Measurements from ENCODE around the gene MTPN.

Gene MTPN

DNA sequence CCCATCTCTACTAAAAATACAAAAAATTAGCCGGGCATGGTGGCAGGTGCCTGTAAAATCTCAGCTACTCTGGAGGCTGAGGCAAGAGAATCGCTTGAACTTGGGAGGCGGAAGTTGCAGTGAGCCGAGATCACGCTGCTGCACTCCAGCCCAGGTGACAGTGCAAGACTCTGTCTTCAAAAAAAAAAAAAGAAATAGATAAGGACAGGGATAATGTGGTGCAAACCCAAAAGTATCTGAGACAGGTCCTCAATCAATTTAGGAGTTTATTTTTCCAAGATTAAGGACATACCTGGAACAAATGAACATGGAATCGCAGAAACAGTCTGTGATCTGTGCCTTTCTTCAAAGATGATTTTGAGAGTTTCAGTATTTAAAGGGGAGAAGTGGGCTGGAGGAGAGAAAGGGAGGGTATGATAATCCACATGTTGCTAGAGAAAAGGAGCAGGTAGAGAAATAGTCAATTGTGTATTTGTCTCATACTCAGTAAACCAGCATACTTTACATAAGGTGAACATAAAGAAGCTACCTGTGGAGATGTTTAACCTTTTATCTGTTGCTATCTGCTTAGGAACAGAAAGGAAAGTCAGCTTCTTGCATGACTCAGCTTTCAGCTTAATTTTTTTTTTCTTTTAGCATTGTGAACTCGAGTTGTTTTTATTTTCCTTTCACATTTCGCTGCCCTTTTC, 4.9 kb upstream of the MTPN start:
- no peak for FAIRE-seq

- no peak for FAIRE-seq
Observed at GRCh38 chr7:135980665-135981180, 3.6 kb upstream of the MTPN start.

GRCh38 chr7:135980012-135980551, 2.9 kb upstream of the MTPN start:
- no peak for FAIRE-seq

- FAIRE-seq, result no peak
Observed at GRCh38 chr7:135979471-135980011, 2.4 kb upstream of the MTPN start.

DNA sequence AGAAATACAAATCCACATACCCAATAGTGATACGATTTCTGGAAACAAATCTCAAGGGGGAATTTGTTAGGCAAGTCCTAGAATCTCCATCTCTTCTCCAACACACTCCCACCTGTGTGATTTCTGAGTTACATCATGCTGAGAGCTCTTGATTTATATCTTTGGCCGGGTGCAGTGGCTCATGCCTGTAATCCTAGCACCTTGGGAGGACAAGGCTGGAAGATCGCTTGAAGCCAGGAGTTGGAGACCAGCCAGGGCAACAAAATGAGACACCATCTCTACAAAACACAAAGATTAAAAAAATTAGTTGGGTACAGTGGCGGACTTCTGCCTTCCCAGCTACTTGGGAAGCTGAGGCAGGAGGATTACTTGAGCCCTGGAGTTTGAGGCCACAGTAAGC, 1.5 kb upstream of the MTPN start:
- FAIRE-seq, result no peak

- no peak for FAIRE-seq
Observed at GRCh38 chr7:135977742-135978066, 545 bp upstream of the MTPN start.

- FAIRE-seq, result no peak
Observed at GRCh38 chr7:135976312-135977006, 700 bp downstream of the MTPN start.

DNA sequence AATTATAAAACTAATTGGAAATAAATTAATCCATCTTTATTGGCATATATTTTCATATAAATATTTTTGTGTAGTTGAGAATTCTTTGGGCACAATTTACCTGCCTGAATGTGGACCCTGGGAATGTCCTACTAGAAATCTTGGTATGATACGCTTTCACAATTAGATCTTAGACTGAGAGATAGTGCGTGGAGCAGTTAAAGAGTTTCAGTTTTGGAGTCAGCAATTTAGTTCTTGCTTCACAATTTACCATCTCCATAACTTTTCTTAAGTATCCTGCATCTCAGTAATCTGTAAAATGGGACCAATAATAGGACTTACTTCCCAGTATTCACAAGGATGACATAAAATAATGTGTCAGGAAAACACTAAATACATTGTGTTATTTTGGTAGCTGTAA, 2.0 kb downstream of the MTPN start:
- FAIRE-seq, result no peak

- FAIRE-seq, result no peak
Observed at GRCh38 chr7:135974667-135975066, 2.5 kb downstream of the MTPN start.

GRCh38 chr7:135971366-135971725, 5.8 kb downstream of the MTPN start:
- FAIRE-seq, result no peak

DNA sequence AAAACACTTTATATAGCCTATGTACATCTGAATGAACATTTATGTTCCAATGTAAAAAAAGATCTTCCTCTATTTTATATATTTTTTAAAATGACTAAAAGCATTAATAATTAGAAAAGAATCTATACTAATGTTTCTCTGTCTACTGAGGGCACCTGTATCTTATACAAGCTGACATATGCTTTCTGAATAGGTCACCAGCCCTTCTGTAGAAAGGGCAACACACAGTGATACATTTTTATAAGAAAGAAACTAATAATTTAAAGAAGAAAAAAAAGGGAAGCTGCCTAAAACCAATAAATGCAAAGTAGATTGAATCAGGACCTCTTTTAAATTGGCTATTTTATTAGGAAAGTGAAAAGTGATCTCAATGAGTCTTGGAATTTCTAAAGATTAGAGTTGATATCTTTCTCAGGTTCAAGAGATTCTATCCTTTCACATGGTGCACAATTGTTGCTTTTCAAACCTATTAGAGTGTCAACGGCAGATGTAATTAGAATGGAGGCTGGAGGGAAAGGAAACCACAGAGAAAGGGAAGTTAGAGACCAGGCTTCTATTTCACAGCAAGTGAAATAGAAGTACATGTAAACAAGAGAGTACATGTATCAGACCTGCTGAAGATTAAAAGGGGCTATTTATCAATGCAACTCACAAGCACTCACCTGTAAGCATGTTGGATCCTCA, 6.3 kb downstream of the MTPN start:
- no peak for FAIRE-seq

DNA sequence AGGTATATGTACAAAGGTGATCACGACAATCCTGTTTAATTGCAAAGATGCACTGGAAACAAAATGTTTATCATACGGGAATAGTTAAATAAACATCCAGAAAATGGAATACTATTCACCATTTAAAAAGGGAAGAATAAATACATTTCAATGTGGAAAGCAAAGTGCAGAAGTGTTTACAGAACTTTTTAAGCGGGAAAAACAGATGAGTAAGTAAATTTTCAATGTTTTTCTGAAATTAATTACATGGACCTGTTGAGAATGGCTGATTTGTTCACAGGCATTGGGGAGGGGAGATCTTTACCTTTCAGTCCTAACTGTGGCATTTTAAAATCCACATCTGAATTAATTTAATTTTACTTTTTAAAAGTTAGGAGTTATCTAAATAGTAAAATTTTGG, 7.1 kb downstream of the MTPN start:
- FAIRE-seq, result no peak

DNA sequence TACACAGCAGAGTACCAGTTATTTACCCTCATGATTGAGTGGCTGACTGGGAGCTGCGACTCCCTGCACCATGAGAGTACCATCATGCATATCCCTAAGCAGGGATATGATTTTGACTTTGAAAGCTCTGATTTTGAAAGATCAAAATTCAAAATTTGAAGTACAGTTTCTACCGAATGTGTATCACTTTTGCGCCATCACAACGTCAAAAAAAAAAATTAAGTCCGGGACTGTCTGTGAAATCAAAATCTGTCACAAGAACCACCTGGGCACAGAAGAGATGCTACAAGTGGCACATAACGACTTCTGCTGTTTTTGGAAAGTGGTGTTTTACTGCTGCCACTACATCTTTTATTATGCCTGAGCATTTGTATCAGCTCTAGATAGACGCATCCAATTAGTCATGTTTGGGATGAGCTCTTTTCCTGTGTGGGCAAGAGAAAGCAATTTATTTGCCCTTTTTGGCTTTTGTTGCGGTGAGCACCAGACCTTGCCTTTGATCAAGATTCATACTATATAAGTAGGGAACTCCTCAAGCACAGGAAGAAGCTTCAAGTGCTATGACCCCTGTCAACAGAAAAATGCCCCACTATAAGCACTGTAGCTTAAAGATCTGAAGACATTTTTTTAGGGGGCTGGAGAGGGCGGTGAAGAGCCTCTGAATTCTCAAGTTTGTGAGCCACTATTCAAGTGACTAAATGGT, 10.7 kb downstream of the MTPN start:
- FAIRE-seq, result no peak

DNA sequence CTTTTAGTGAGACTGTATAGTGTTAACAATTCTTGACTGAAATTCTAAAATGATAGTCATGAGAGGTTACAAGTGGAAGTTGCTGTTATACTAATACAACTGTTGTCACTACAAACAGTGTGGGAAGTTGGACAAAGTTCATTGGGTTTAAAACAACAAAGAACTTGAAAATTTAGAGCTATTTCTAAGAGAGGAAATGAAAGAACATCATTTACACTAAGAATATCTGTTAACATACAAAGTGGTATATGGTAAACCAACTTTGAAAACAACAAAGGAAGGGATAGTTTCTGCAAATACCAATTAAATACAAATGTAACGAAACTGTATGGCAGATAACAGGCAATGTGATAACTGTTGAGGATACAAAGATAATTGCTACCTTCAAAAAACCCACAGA, 11.6 kb downstream of the MTPN start:
- no peak for FAIRE-seq

DNA sequence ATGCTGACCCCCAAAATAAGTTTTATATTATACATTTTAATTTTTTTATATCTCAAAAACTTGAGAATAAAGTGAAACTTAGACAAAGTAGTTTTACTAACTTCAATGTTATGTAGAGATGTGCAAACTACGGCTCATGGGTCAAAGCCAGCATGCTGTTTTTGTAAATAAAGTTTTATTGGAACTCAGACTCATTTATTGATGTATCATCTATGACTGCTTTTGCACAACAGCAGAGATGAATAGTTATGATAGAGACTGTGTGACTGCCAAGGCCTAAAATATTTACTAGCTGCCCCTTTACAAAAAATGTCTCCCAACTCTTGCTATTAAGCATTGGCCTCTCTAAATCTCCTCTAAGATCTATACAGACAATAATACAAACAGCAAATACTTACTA, 12.4 kb downstream of the MTPN start:
- no peak for FAIRE-seq

DNA sequence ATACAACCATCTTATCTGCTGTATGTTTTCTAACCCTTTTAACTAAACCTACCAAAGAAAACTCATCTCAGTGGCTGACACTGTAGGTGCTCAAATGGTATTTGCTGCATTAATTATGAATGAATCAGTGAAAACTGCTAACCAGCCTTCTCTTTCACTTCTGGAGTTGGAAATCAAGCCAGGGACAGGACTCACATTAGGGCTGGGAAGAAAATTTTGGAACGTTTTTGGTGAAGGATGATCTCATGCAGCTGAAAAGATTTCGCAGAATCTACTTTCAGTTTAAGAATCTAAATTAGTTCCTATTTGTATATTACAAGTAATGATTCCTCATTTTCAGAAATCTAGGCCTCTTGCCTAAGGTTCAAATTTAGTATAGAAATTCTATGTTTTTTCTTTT, 12.9 kb downstream of the MTPN start:
- FAIRE-seq, result no peak

DNA sequence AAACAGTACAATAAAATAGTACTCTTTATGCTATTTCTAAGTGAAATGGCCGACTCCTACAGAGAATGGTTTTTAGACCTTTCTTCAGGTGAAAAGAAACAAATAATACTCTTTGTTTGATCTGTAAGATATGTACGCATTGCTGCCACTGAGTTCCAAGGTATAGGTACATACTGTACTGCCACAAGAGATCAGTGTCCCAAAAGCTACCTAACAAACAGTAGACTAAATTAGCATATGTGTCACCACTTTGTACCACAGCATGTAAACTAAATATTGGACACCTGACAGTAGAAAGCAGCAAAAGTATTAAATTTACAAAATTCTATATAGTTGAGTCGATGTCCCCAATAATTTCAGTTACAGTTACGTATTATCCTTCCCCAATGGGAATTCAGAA, 14.4 kb downstream of the MTPN start:
- FAIRE-seq, result no peak

DNA sequence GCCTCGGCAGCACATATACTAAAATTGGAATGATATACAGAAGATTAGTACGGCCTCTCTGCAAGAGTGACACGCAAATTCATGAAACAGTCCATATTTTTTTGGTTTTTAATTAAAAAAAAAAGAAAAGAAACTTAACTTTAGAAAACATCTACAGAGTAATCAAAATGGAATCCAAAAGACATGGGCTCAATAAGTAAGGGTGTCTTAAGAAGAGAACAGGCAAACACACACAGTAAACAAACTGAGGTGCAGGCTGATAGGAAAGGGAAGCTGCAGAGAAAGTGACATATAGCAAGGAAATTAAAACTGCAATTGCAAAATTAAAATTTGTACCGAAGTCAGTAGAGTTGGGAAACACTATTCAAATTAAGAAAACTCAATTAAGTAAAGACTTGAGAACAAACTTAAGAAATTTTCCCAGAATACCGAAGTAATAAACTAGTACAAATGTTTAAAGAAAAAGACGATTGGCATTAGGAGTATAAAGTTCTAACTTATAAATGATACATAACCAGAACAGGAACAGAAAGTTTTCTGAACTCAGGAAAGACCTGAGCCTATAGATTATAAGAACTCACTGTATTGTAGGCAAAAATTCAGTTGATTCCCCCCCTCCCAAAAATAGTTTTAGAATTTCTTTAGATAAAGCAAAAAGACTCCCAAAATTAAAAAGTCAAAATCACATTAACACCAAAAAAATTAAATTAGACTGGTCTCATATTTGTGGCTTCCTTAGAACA, 16.3 kb downstream of the MTPN start:
- no peak for FAIRE-seq

DNA sequence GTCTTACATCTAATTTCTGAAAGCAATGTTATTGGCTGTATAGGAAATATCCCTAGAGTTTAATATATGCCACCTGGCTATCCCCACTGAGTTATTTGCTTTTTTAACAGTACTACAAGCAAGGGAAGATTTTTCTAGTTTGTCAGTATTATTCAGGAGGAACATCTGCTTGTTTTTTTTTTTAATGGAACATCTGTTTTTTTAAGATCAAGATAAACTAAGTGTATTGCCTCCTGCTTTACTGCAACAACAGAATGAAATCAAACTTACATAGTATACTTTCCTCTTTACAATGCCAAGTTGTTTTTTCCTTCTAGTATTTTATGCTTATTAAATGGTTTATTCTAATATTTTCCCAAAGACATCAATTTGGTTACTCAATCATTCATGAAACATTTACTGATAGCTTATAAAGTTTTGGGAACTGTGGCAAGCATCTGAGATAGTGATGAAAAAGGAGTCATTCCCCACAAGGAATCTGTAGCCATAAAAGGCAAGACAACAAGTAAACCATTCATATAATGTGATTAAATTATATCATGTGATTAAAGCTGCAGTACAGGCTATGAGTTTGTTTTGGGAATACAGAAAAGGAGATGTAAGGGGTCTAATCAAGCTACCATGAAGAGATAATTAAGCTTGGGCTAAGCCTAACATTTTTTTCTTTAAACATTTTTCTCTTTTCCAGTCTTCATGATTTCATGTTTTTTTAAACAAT, 17.4 kb downstream of the MTPN start:
- no peak for FAIRE-seq

- FAIRE-seq, result no peak
Observed at GRCh38 chr7:135958173-135958572, 19.0 kb downstream of the MTPN start.

- no peak for FAIRE-seq
Observed at GRCh38 chr7:135957627-135958026, 19.5 kb downstream of the MTPN start.

- no peak for FAIRE-seq
Observed at GRCh38 chr7:135956393-135956792, 20.8 kb downstream of the MTPN start.

Measured in TTC549 (cell line).